GM19438 (cell line): Measurements from ENCODE around the gene INSC.

ENCODE experiments used
- ATAC-seq: cut with Tn5 transposase; IDR thresholded peaks from one replicate; pipeline ENCODE4 v1.9.1; 2021; ENCODE audit warnings: low read depth; ENCODE audit not compliant: unreplicated experiment

The INSC gene

DNA sequence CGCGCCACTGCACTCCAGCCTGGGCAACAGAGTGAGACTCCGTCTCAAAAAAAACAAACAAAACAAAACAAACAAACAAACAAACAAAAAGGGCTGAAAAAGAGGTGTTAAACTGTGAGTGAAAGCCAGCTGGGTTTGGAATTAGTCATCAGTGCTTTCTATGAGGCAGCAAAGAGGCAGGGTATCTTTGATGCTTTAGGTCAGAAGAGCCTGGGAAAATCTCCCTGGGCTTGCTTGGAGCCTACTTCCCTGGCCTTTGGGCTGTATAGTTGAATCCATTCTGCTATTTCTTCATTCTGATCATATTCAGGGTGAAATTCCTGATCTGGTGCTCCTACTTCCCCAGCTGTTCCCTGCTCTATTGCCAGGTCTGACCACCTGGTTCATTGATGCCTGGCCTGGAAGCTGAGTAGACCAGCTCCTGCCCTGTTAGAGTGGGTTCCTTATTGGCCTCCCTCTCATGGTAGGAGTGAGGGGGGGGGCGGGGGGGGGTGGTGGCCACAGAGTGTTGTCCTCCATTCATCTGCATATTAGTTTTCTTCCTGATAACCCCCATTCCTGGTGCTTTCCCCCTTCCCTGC lies 65.6 kb downstream of the INSC start:
- peak; percentile 73 for ATAC-seq

GRCh38 chr11:15182372-15182771 lies 67.6 kb downstream of the INSC start:
- ATAC-seq: no peak

DNA sequence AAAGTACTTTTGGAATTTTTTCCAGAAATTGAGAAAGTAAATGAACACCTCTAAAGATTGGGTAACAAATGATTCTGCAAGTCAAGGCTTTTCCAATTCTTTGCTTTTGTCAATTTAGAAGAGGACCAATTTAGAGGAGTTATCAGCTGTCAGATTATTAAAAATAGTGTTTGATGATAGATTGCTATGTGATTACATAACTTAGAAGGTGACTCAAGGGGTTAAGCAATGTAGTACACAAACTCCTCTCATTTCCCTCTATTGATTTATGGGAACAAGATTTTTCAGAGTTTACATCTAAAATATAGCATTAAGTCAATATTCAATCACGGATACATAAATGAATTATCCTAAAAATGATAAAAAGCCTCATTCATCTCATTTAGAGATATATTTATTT lies 70.3 kb downstream of the INSC start:
- no peak for ATAC-seq

DNA sequence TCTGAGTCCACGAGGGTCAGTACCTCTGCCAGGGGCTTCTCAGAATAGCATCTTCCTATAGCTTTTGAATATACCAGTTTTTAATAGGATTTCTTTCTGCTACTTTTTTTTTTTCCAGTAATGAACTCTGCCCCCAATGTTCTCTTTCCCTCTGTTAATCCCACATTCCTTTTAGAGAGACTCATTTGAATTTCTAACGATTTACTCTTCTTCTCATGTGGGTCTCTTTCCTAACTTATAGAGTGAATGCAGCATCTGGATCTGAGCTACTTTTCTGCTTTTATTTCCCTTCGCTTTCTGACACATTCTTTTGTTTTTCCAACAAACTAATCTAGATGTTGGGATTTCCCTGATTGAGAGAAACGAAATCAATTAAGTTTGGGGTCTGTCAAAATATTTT lies 71.4 kb downstream of the INSC start:
- ATAC-seq: no peak

GRCh38 chr11:15189189-15189588 lies 74.5 kb downstream of the INSC start:
- no peak for ATAC-seq

- no peak for ATAC-seq
Measured at GRCh38 chr11:15189641-15190365, 75.1 kb downstream of the INSC start.

- ATAC-seq: no peak
Measured at GRCh38 chr11:15190611-15191010, 75.9 kb downstream of the INSC start.

DNA sequence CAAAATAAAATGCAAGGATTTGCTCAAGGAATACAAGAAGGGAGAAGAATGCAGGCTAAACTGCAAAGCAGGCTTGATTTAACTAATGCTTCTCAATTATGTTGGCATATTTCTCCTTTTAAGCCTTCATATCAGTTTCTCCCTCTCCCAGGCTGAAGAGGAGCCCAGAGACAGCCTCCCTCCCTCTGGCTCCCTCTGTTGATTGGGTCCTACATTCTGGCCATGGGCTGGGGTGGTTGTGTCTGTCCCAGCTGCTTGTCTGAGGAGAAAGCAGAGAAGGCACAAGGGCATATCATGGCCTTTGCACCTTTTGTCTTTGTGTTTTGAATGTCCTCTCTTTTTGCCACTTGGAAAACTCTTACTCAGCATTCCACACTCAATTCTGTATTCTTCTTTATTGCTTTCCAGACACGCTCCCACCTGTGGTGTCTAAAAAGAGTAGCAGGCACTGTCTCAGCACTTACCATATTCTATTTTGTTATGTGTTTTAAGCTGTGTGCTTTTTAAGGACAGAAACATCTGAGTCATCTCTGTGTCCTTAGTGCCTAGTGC lies 77.4 kb downstream of the INSC start:
- no peak for ATAC-seq

DNA sequence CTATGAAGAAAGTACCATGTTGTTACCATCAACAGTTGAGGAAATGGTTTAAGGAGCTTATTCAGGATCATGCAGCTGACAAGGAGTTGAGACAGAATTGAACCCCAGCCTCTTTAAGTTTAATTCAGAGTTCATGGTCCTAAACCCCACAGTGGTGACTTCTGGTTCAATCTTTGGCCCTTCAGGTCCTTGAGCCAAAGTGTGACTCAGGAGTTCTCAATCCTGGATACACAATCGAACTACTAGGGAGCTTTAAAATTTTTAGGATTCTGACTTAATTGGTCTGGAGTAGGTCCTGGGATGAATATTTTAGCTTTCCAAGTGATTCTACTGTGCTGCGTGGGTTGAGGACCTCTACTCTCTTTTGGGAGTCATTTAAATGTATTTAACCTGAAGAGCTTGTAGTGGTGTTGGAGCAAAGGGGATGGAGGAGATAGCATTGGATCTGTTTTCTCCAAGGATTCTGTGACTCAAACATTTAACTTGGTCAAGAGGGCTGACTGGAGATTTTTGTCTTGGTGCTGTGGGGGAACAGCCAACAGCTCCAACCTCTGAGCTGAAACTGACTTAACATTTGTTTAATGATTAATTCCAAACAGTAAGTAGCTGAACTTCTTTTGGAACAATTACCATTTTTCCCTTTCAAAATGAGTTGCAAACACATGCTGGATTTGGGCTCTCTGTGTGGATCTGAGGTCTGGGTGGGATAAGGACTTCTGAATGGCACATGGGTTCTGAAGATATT lies 80.1 kb downstream of the INSC start:
- ATAC-seq: no peak

DNA sequence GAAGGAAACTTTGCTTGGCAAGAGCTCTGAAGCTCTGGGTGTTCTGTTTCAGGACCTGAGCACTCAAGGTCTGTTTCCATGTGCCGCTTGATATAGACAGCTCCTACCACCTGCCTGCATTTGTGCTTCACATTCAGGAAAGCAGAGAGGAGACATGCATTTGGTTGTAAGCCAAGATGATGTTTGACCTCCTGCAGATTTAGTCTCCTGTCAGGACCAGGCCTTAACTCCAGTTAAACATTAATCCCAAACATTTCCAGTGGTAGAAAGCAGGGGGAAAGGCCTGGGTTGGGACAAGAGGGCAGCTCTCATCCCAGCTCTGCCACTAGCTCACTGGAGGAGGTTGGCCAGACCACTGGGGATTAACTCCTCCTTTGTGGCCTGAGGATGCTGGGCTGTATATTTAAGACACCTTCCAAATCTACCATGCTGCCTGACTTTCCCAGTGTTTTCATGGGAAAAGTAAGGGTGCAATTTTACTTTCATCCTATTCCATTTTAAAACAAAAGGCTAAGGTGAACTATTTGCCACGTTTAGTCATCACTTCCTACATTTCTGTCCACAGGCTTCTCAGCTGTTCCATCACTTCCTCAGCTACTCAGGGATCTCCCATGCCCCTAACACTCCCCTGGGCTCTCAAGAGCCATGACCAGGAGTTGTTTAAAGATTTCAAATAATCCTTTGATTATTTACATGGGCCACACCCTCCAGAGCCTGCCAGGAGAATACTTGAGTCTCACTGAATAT lies 80.9 kb downstream of the INSC start:
- no peak for ATAC-seq

DNA sequence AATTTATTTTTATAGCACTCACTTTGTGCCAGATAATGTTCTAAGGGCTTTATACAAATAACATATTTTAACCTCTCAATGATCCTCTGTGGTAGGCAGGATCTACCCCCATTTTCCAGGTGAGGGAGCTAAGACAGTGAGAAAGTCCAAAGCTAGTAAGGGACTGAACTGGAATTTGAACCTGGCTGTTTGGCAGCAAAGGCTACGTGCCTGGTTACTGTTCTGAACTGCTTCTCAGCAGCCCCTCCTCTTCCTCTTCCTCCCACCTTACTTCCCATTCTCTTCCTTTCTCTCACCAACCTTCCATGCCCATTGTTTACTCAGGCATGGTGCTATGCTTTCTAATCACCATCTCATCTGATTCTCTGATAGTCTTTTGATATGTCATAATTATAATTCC lies 82.0 kb downstream of the INSC start:
- no peak for ATAC-seq

DNA sequence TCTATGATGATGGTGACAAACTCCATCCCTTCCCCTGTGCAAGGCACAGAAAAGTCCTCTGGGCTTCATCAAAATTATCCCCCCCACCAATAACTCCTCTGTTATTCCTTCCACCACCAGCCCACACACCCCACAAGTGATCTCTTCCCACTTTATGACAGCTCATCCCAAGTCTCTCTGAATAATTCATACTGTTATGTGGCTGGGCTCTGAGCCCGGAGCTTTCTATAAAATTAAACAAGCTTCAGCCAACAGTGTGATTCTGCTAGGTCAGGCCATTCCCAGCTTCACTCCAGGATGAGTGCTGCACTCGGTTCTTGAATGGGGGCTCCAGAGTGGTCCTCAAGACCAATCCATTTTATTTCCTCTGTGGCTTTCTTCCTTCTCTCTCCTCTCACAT lies 83.0 kb downstream of the INSC start:
- ATAC-seq: no peak

- ATAC-seq: no peak
Measured at GRCh38 chr11:15198284-15198683, 83.6 kb downstream of the INSC start.

- ATAC-seq: no peak
Measured at GRCh38 chr11:15199693-15200092, 85.0 kb downstream of the INSC start.

DNA sequence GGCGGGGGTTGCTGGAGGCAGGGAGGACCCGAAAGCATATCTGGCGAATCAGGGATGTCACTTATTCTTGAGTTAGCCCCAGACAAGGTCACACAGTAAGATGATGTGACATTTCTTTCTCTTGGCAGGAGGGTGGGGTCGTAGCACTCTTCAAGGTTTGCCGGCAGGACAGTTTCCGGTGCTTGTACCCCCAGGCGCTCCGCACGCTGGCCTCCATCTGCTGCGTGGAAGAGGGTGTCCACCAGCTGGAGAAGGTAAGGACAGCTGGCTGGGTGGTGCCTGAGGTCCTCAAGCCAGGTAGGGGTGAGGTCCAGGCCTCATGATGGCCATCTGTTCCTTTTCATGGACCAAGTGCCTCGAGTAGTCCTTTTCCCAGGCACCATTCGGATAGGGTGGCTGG lies 86.0 kb downstream of the INSC start:
- no peak for ATAC-seq

- ATAC-seq: no peak
Measured at GRCh38 chr11:15201586-15201985, 86.9 kb downstream of the INSC start.

DNA sequence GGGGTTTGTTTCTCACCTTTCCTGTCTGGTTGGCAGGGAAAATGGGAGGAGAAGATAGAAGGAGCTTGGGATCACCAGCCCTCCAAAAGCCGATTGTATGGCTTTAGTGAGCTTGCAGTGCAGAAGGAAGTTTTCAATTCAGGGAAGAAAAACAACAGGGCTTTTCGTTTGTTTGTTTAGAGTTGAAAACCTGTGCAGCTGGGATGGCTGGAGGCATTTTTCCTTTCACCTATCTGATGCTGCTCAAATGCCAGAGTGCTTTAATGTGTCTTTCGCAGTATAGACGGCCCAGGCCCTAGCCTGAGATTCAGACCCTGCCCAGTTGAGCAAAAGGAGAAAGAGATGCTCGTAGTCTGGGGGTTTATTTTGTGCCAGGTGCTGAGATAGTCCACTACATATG lies 87.9 kb downstream of the INSC start:
- ATAC-seq: no peak

DNA sequence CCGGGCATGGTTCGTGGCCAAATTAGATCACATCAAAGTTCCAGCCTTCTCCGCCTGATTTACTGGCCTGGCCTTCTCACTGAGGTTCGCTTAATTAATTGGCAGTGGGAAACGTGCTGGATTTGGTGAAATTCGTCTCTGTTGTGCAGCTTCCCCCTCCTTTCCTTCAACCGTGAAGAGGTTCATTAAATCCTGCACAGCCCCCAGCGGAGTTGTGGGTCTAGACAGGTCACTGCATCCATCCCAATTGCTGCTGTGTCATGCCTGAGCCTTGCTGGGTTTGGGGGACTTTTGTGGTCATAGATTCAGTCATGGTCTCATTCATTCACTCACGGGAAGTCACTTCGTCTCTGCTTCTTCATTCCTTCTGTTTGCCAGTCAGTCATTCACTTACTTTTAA lies 90.0 kb downstream of the INSC start:
- ATAC-seq: no peak

GRCh38 chr11:15206791-15207190 lies 92.1 kb downstream of the INSC start:
- ATAC-seq: no peak

DNA sequence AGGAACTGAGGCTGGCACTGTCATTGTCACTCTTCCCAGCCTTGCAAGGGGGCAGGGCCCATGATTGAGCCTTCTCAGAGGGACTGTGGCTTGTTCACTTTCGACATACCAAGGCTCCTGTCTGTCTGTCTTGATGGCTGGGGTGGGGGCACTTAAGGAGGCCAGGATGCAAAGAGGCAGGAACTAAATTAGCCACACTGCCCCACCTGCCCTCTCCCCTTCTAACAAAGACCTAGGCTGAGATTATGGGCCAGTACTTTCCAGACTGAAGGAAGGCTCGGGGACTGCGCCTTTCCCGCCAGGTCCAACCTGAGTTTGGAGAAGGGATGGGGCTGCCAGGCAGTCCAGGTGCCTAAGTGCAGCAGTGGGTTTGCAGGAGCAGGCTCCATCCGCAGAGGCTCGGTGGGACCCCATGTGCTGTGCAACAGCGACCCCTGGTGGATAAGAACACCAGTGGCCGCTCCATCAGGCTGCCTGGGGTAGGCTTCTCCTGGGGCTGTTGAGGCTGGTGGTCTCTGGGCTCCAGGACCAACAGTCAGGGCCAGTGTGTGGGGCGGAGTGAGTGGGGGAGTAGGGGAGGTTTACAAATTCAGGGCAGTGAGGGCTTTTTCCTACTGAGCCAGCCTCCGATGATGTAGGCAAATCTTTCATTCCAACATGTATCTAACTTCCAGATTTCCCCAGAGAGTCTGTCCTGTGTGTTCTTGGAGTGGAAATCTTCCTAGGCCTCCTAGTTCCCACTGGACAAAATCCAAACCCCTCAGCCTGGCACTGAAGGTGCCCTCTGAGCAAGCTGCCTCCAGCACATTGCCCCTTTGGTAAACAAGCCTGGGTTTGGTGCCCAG lies 93.9 kb downstream of the INSC start:
- peak; percentile 96 for ATAC-seq
